RWPE1 (cell line): ENCODE results near the gene FAM216B.

Experiments used
- CTCF ChIA-PET: fragments of 350-600 bp; sonication (Branson Sonifier 250); formaldehyde crosslinking; extraction: SDS; loops from one replicate; lab custom pipeline; 2021; lab: Yijun Ruan, JAX
- POLR2A ChIA-PET: fragments of 400-600 bp; formaldehyde crosslinking; extraction: SDS; loops from one replicate; lab custom pipeline; 2020; ENCODE audit warnings: antibody characterized with exemption; ENCODE audit not compliant: low non-redundant PET; lab: Yijun Ruan, JAX
- DNase-seq: peaks from one replicate; pipeline ENCODE4 v3.0.0; 2012; ENCODE audit warnings: low spot score
- H3K27ac ChIP-seq: fragments of 450-650 bp; 2 replicates; pipeline ENCODE4 v1.5.1; 2017
- CTCF ChIP-seq: fragments of 450-650 bp; conservative IDR thresholded peaks from 2 replicates; pipeline ENCODE4 v1.5.1; 2017; ENCODE audit warnings: low read depth, mild to moderate bottlenecking

FAM216B gene

DNA sequence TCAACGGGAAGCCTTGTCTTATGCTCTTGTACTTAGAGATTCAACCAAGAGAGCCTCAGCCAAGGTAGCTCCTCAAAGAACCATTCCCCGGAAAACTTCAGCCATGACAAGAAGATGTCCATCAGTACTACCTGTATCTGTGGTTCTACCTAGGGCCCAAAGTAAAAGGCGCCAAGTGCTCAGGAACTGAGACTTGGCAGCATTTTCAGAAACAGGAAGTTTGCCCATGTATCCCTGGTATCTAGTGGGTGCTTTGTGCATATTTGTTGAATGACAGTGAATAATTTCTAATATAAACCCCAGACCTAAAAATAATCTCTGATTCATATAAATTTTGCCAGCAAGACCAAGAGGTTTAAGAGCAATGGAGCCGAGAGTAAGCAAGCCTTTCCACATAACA lies 7.2 kb downstream of the FAM216B start:
- POLR2A ChIA-PET: no interaction called here
- no peak for TF ChIP-seq CTCF
- no peak for DNase-seq
- CTCF ChIA-PET: interaction anchor here (0.6 kb wide), 1 partner anchor 44 kb away, joined by 5 read pairs; no protein-coding TSS in a partner anchor
- H3K27ac ChIP-seq: no peak overlapping the region

DNA sequence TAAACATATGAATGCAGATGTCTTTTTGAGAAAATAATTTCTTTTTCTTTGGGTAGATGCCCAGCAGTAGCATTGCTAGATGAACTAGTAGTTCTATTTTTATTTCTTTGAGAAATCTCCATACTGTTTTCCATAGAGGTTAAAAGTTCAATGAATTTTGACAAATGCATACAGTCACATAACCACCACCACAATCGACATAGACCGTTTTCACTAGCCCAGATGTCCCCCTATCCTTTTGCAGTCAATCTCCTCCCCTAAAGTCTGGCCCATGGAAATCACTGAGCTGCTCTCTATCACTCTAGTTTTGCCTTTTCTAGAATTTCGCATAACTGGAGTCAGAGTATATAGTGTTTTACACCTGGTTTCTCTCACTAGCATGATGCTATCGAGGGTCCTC lies 10.8 kb downstream of the FAM216B start:
- no peak for DNase-seq
- no peak for TF ChIP-seq CTCF
- POLR2A ChIA-PET: no interaction called here
- H3K27ac ChIP-seq: no peak overlapping the region
- CTCF ChIA-PET: no interaction called here

DNA sequence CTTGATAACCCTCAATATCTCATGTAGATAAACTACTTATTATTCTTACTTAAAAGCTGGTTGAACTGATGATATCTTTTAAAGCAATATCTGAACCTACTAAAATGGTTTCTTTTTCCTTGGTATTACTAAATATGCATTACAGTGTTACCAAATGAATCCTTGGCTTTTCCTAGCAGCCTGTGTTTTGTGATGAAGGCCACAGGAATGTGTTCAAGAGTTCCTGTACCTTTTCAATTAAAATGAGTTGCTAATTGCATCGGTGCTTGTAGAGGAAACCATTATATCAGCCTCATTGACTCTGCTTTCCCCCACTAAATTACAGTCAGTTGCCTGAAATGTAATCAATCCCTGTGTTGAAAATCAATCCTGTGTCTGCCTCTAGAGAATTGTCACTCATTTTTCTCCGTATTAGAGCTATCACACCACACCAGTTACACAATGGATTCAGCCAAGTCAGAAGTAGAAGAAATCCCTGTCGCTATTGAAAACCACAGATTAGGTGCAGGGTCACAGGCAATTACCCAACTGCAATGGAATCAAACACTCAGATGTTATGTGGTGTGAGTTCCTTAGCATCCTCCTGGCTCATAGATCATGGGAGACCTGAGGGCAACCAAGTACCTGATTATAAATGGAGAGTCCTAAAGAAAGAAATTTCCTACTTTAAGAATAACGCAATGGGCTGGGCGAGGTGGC lies 13.3 kb downstream of the FAM216B start:
- DNase-seq: no peak
- ChIA-PET POLR2A (no interaction called here), CTCF (interaction anchor here (0.7 kb wide), 1 partner anchor 146 kb away, joined by 3 read pairs; no protein-coding TSS in a partner anchor)
- H3K27ac ChIP-seq: no peak overlapping the region
- TF ChIP-seq CTCF: no peak

GRCh38 chr13:42795666-42796065 lies 14.3 kb downstream of the FAM216B start:
- CTCF ChIA-PET: no interaction called here
- no peak for TF ChIP-seq CTCF
- no peak for DNase-seq
- H3K27ac ChIP-seq: no peak overlapping the region
- POLR2A ChIA-PET: no interaction called here

- no peak overlapping the region for H3K27ac ChIP-seq
- ChIA-PET CTCF (interaction anchor here (0.7 kb wide), 1 partner anchor 1002 kb away, joined by 3 read pairs; no protein-coding TSS in a partner anchor), POLR2A (no interaction called here)
- TF ChIP-seq CTCF: no peak
- no peak for DNase-seq
Measured at GRCh38 chr13:42796747-42797356, 15.5 kb downstream of the FAM216B start.

DNA sequence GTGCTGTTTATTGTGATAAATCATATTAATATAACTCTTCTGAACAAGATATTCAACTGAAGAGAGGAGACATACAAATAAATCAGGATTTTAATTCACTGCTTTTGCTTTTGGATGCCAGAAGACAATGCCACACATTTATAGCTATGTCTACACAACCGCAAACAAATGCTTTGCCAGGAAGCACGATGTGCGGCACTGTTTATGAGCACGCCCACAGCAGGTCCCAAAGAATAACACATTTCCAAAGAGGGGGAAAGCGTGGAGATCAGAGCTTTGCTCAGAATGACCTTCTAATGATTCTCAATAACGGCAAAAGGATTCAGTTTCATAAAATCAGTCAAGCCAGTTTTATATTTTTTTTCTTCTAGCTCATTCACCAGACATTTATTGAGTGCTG lies 16.7 kb downstream of the FAM216B start:
- no peak overlapping the region for H3K27ac ChIP-seq
- DNase-seq: no peak
- no peak for TF ChIP-seq CTCF
- POLR2A ChIA-PET: no interaction called here
- CTCF ChIA-PET: no interaction called here
